GM18519 (cell line): ENCODE data around the gene PHYKPL.

Experiments
- ATAC-seq: cut with Tn5 transposase; IDR thresholded peaks from one replicate; pipeline ENCODE4 v1.9.1; 2021; ENCODE audit warnings: mild to moderate bottlenecking, moderate library complexity; ENCODE audit not compliant: unreplicated experiment, low FRiP score

PHYKPL gene

DNA sequence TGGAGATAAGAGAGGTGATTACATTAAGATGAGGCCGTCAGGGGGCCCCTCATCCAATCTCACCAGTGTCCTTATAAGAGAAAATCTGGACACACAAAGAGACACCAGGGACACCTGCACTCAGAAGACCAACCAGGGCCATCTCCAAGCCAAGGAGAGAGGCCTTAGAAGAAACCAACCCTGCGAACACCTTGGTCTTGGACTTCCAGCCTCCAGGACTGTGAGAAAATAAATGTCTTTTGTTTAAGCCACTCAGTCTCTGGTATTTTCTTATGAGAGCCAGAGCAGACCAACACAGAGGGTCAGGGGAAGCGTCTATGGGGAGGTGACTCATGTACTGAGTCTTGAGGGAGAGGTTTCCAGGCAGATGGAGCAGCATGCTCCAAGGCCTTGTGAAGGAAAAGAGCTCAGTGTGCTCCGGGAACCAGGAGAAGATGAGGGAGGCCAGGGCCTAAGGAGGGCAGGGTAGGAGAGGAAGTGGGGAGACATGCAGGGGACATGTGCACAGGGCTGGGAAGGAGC, 5.4 kb downstream of the PHYKPL start:
- no peak for ATAC-seq

DNA sequence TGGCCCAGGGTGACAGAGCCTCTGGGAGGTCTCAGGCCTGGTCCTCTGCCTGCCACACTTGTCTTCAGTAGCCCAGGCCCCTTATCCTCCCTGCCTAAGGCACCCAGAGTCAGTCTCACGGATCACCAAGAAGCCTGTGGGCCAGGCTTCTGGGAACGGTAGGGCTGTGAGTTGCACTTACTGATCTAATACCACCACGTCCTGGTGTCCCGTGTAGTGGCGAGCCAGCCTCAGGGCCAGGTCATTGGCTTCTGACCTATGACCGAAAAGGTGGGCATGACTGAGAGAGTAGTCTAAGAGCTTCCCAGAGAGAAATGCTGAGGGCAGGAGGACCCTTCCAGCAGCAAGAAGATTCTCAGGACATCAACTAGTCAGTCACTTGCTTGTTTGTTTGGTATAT, 7.4 kb downstream of the PHYKPL start:
- no peak for ATAC-seq

DNA sequence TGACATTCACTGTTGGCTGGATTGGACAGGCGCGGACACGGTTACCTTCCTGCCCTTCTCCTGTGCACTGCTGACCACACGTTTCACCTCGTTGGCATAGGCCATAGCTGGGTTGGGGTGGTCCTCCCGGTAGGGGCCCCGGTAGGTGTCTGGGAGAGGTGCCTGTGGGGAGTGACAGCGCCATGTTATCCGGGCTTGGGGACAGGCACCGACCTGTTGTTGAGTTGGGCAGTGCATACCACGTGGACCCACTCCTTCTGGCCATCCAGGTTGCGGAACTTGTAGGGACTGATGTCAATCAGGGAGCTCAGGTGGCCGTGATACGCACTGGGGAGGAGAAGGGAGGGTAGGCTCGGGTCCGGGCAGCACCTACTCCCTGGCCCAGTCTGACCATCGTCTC, 8.2 kb downstream of the PHYKPL start:
- ATAC-seq, result no peak

DNA sequence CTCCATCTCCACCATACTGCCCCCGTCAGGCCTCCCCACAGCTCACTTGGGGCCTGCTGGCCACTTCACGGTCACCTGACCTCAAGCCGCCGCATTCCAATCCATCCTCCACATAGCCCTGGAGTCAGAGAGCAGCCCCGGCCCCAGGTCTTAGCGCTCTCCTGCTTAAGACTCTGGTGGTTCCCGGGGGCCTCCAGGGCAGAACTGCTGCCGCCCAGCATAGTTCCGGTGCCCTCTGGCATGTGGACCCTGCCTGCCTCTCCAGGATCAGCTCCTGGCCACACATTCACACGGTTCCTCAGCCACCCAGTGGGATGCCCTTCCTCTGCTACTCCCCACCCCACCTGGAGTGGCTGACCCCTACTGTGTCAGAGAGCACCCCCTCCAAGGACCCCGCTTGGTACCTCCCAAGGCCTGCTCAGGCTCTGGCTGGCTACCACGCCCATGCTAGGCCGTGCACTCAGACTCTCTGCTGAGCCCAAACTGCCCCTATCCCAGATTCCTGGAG, 8.7 kb downstream of the PHYKPL start:
- no peak for ATAC-seq

DNA sequence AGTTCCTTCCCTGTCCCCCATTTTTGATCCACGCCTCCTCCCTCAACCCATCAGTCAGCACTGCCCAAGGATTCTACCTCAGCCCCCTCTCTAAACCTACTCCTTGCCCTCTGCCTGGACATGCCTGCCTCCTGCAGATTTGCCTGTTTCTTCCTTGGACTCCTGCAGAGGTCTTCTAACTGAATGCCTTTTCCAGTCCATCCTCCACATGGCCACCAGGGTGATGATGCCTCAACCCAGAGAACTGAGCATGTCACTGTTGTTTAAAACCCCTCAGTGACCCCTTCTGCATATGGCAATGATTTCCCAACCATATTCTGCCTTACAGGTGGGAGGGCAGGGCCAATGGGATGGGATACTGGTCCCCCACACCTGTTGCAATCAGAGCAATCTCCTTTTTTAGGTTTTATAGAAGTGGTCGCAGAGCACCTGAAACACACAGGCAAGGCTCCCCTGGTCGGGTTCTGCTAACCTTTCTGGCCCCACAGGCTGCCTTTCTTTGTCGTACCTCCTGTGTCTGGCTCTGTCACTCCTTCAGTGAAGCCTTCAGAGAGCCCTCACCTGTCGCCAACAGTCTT, 9.3 kb downstream of the PHYKPL start:
- ATAC-seq, result no peak

DNA sequence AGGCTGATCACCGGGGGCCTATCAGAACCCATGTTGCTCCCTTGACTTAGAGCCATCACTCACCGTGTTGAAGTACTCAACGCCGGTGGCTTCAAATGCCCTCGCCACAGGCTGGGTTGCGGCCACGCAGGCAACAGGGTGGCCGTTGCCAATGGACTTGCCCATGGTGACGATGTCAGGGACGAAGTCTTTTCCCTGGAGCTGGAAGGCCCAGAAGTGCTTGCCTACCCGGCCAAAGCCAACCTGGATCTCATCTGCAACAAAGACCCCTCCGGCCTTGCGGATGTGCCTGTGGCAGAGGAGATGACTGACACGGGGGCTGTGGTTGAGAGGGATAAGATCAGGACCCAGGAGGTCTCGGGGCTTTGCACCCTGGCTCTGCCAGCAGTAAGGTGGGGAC, 10.3 kb downstream of the PHYKPL start:
- no peak for ATAC-seq

DNA sequence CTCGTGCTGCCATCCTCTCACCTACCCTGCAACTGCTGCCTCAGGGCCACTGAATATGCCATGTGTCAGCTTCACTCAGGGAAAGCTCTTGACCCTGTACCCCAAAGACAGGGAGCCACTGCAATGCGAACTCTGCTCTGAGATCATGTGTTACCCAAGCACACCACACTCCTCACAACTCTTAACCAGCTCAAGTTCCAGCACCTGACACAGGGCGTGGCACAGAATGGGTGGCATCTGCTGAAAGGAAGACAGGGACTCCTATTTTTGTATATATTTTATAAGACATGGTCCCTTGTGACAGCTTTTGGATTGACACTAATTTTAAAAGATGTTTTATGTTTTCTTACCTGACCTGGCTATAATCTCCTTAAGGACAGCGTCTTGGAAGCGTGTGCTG, 10.7 kb downstream of the PHYKPL start:
- ATAC-seq, result no peak

DNA sequence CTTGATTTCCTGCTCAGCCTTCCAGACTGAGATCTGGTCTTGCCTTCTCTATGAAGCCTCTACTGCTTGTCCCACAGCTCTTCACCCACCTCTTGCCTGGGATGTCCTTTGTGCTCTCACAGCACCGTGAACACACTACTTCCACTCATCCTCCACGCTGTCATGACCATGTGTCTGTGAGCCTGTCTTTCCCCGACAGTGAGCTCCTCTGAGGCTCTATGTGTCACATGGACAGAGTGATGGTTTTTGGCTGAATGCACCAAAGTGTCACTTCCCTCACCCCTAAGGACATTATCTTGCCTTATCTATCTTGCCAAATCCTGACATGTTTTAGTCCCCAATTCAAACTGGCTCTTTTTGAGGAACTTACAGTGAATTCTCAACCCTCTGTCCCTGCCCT, 11.3 kb downstream of the PHYKPL start:
- ATAC-seq, result no peak

DNA sequence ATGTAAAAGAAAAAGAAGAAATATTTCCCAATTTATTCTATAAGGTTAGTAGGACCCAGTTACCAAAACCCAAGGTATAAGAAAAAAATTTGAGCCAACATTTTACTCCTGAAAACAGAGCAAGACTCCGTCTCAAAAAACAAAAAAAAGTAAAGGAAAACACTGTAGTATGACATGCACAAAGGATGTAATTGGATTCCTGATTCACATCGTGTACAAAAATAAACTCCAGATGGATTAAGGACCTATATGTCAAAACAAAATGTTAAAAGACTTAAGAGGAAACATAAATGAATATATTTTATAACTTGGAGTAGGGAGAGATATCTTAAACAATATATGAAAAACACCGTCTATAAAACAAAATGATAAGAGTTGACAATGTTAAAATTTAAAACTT, 13.8 kb downstream of the PHYKPL start:
- ATAC-seq, result no peak

DNA sequence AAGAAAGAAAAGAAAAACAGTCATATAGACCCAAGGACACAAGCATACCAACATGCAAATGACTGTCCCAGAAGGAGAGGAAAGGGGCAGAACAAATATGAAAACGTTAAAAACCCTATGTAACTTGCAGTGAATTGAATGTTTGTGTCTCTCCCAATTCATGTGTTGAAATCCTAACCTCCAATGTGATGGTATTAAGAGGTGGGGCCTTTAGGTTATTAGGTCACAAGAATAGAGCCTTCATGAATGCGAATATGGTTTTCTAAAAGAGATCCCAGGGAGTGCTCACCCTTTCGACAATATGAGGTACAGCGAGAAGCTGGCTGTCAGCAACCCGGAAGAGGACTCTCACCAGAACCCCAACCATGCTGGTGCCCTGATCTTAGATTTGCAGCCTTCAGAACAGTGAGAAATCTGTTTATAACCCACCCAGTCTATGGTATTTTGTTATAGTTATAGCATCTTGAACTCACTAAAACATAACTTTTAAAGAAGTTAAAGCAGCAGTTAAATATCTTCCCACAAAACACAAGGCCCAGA, 14.3 kb downstream of the PHYKPL start:
- no peak for ATAC-seq

DNA sequence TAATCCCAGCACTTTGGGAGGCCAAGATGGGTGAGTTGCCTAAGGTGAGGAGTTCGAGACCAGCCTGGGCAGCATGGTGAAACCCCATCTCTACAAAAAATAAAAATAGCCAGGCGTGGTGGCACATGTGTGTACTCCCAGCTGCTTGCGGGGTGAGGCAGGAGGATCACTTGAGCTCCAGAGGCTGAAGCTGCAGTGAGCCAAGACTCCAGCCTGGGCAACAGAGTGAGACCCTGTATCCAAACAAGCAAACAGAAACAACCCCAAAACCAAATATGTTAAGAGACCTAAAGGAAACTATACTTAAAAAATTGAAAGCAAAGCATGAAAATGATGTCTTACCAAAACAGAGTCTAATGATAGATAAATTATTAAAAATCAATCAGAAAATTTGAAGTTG, 15.8 kb downstream of the PHYKPL start:
- no peak for ATAC-seq

DNA sequence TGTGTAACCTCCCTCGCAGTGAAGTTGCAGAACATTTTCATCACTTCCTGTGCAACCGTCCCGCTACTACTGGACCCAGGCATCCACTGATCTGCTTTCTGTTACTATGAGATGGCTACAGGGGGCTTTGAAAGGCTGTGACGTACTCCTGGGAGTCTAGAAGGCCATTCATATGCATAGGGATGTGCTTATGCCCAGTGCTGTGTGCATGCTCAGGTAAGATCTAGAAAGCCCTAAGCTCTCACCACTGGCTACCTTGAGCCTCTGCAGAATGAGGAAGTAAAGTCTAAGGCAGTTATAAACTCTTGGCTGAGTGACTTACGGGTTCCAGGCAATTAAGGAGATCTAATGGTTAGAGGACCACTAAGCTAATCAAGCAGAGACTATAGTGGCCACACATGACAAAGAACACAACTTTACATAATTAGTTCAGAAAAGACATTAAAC, 16.5 kb downstream of the PHYKPL start:
- no peak for ATAC-seq

DNA sequence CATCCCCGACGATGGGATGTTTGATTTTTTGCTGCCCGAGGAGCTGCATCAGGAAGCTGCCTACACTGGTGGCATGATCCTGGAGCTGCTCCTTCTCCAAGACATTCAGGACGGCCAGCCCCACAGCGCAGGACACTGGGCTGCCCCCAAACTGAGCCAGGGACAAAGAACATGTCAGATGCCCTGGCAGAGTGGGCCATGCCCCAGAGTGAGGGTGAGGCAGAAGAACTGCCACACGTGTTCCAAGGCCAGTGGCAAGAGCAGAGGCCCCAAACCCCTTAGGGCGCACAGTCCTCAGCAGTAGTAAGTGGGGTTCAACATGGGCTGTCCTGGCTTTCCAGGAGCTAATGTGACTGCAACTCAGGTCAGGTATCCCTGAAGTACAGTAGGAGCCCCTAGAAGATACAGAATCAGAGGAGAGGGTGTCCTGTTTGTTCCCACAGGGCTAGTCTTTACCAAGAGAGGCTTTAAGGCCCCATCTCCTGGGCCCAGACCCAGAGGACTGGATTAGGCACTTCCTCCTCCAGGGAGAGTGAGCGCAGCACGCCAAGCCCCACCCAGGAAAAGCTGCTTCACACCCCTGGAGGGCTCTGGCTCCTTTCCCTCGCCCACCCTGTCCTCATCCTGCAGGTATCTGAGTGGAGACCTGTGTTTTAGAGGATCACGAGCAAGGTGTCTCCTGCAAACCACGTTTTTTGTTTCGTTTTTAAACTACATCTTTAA, 17.2 kb downstream of the PHYKPL start:
- no peak for ATAC-seq

DNA sequence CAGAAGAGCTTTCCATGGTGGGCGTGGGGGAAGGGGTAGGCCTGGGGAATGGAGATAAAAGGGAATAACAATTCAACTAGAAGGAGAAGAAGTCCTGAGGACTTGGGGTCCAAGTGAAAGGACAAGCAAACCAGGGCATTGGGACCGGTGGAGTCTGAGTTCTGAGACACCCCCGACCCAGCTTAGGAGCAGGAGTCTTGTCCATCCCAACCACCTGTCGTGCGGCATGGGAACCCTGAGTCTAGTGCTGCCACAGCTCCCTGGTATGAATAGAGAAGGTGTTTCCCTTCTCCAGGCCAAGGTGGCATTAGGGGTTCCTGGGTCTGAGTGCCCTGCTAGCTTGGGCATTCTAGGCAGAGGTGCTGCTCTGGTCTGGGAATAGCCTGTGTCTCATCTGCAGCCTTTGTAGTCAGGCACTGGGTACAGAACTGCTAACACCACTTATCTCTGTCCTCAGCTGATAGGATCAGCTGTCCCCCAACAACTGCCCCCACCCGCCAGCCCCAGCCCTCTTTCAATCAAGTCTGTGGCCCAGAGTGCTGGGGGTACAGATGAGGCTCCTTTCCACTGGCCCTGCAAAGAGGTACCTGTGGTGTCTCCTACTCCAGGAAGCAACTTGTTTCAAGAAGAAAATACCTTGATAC, 18.3 kb downstream of the PHYKPL start:
- ATAC-seq, result no peak

DNA sequence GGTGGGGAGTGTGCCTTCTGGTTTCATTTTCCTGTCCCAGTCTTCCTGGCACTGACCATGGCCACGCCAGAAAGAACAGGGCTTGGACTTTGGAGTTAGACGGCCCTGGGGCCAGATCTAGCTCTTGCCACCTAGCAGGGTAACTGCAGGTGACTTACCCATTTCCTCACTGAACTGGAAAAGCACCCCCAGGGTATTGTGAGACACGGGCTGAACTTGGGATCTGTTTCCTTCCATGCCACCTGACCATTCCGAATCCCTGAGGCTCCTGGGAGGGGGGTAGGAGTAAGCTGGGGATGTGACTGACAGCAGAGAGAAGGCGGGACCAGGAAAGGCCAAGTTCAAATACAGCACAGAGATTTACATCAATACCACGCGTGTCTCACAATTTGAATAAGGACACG, 18.9 kb downstream of the PHYKPL start:
- no peak for ATAC-seq

DNA sequence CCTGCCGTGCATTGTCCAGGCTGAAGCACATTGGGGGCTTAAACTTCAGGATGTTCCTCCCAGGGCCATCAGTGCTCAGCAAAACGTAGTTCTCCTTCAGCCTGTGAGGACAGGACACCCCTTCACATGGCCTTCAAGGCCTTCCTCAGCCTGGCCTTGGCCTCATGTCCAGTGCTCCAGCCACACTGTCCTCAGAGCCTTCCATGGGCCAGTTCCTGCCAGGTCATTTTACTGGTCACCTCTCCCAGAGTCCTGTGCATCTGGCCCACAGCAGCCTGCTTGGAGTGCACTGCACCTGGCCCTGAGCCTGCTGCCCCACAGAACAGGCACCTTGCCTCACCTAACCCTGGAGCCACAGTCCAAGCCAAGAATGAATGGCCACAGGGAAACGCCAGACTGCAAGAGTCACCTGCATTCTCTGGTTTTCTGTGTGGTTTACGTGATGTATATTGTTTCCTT, 19.6 kb downstream of the PHYKPL start:
- no peak for ATAC-seq

DNA sequence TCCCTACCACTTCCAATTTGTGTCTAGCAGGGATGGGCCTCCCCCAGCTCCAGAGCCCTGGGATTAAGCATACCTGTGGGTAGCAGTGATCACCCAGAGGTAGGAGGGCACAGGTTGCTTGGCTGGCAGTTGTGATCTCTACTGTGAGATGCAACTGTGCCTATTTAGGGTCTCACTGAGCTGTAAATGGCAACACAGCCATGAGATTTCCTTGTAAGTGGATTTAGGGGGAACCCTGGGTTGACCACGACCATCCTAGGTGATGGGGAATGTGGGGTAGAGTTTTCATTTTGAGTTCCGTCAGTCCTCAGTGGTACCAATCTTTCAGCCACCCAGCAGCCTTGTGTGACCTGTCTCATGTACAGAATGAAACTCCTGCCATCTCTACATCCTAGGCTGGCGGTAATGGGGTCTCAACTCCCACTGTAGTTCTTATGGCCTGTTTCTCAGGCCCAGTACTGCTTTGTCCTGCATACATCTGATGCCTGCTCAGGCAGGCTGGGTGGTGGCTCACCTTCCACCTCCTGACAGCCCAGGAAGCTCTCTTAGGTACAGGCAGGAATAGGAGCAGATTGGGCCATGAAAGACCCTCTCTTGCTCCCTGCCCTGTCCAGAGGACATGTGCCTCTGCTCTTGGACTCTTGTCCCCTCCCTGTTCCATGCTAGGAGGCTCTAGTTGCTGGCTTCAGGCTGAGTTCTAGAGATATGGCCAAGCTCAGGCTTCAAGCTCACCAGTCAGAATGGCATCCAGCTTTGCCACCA, 20.2 kb downstream of the PHYKPL start:
- ATAC-seq, result no peak

DNA sequence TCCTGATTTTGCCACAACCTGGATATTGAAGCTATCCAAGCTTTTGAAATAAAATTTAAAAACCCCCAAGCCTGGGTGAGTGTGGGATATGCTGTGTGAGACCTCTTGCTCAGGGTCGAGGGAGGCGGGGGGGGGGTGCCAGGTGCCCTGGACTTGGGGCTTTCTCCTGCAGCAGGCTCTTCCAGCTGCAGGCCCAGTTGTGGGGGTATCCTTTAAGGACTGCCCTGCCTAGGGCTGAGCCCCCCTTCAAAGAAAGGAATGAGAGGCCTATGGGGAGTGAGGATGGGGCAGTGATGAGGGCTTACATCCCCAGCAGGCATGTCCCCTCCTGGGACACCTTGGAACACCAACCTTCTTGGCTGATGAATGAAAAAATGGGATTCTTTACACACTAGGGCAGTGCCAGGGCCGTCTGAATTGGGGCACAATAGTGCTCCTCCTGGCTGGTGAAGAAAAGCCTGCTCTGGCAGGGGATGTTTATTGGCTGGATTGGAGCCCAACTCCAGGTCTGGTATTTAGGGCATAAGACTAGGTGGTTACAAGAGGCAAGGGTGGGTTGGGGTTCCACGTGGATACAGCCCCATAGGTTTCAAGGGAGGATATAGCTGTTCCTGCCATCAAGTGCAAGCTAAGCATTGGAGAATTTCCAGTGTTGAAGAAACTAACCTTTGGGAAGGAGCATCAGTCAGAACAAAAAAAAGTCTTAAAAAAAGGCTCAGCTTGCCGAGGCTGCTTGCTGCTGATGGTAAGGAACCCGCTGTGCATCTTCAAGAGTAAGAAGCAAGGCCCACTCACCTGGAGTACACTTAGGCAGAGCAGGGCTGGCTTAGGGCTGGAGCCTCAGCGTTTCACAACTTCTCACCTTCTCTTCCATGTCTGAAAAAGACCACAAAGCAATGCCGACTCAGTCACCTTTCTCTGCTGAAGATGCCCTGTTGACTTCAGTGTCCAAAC, 21.2 kb downstream of the PHYKPL start:
- no peak for ATAC-seq

DNA sequence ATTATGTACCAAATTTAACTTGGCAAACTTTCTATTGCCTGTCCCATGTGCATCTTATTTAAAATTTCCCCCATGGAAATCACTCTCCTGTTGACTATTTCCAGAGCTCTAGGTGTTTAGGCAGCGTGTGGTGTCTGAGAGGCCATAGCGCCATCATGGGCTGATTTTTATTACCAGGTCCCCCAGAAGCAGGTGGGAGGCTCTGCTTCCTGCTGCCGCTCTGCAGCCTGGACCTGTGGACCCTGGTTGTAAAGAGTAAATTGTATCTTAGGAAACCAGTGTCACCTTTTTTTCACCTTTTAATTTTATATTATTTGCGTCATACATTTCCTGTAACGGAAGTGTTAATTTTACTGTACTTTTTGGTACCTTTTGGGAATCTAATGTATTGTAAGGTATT, 21.9 kb downstream of the PHYKPL start:
- no peak for ATAC-seq
